WTC11 (cell line): ENCODE data around the gene ENDOV. TPM values are rescaled to one million over a fixed set of nuclear protein-coding genes. Genes with fewer than 3 reads are reported as not detected.

Experiments
- ATAC-seq: fragments of 200-7000 bp; cut with Tn5 transposase; 2 replicates; pipeline ENCODE4 v1.10.0; 2021; ENCODE audit warnings: mild to moderate bottlenecking, moderate library complexity
- CTCF ChIA-PET: fragments of 300-600 bp; sonication (Branson Sonifier 250); formaldehyde crosslinking; loops from one replicate; lab custom pipeline; 2021; ENCODE audit warnings: antibody characterized with exemption; lab: Charles Lee
- POLR2A ChIA-PET: fragments of 350-600 bp; sonication (Branson Sonifier 250); formaldehyde crosslinking; loops from one replicate; lab custom pipeline; 2021; ENCODE audit warnings: antibody characterized with exemption; lab: Charles Lee
- DNase-seq: peaks from one replicate; pipeline ENCODE4 v3.0.0; 2021; ENCODE audit warnings: low spot score
- H3K27ac Mint-ChIP-seq: 2 replicates; pipeline ENCODE4 v1.8.0; 2021; ENCODE audit warnings: mixed read lengths
- H3K27me3 Mint-ChIP-seq: 2 replicates; pipeline ENCODE4 v1.8.0; 2021; ENCODE audit warnings: low read depth, mild to moderate bottlenecking, moderate library complexity, mixed read lengths
- H3K36me3 Mint-ChIP-seq: 2 replicates; pipeline ENCODE4 v1.8.0; 2021; ENCODE audit warnings: mixed read lengths
- H3K4me1 Mint-ChIP-seq: 2 replicates; pipeline ENCODE4 v1.8.0; 2022; ENCODE audit warnings: mixed read lengths
- H3K4me3 Mint-ChIP-seq: 2 replicates; pipeline ENCODE4 v1.8.0; 2021; ENCODE audit warnings: mild to moderate bottlenecking, moderate library complexity, mixed read lengths
- H3K9me3 Mint-ChIP-seq: 2 replicates; pipeline ENCODE4 v1.8.0; 2021; ENCODE audit warnings: mixed read lengths
- AR ChIP-seq: fragments of 250-450 bp; sonication (Bioruptor Pico); IDR thresholded peaks from 2 replicates; pipeline ENCODE4 v1.9.0; 2021; ENCODE audit warnings: mild to moderate bottlenecking
- EMX1 ChIP-seq: fragments of 250-450 bp; sonication (Bioruptor Pico); IDR thresholded peaks from 2 replicates; pipeline ENCODE4 v1.8.0; 2021; ENCODE audit warnings: mild to moderate bottlenecking
- GRHL2 ChIP-seq: fragments of 250-450 bp; sonication (Bioruptor Pico); IDR thresholded peaks from 2 replicates; pipeline ENCODE4 v1.8.0; 2022; ENCODE audit warnings: mild to moderate bottlenecking, moderate library complexity; ENCODE audit not compliant: insufficient replicate concordance, severe bottlenecking
- GTF2I ChIP-seq: fragments of 250-450 bp; sonication (Bioruptor Pico); conservative IDR thresholded peaks from 2 replicates; pipeline ENCODE4 v1.4.0; 2021; ENCODE audit warnings: mild to moderate bottlenecking
- HMGA2 ChIP-seq: fragments of 250-450 bp; sonication (Bioruptor Pico); IDR thresholded peaks from 2 replicates; pipeline ENCODE4 v1.4.0; 2021; ENCODE audit warnings: mild to moderate bottlenecking, moderate library complexity
- JAZF1 ChIP-seq: fragments of 250-450 bp; sonication (Bioruptor Pico); IDR thresholded peaks from 2 replicates; pipeline ENCODE4 v1.9.0; 2021; ENCODE audit warnings: moderate library complexity, mild to moderate bottlenecking, inconsistent platforms
- NFYB ChIP-seq: sonication (generic); formaldehyde crosslinking; conservative IDR thresholded peaks from 2 replicates; pipeline ENCODE4 v1.8.0; 2022; ENCODE audit warnings: low read depth, missing genetic modification reagents
- NR1H2 ChIP-seq: sonication (generic); formaldehyde crosslinking; IDR thresholded peaks from 2 replicates; pipeline ENCODE4 v1.9.0; 2021; ENCODE audit warnings: mild to moderate bottlenecking, moderate library complexity, missing genetic modification reagents
- SMAD3 ChIP-seq: sonication (generic); formaldehyde crosslinking; IDR thresholded peaks from 2 replicates; pipeline ENCODE4 v1.8.0; 2022; ENCODE audit warnings: missing genetic modification reagents, mild to moderate bottlenecking, borderline replicate concordance
- SOX15 ChIP-seq: fragments of 250-450 bp; sonication (Bioruptor Pico); IDR thresholded peaks from 2 replicates; pipeline ENCODE4 v1.9.0; 2021; ENCODE audit warnings: mild to moderate bottlenecking
- ZNF121 ChIP-seq: sonication (generic); formaldehyde crosslinking; IDR thresholded peaks from 2 replicates; pipeline ENCODE4 v1.8.0; 2023; ENCODE audit warnings: missing genetic modification reagents
- ZNF263 ChIP-seq: sonication (generic); formaldehyde crosslinking; IDR thresholded peaks from 2 replicates; pipeline ENCODE4 v1.8.1; 2022; ENCODE audit warnings: low read depth, mild to moderate bottlenecking, moderate library complexity, missing genetic modification reagents
- ZNF317 ChIP-seq: sonication (generic); formaldehyde crosslinking; IDR thresholded peaks from 2 replicates; pipeline ENCODE4 v1.8.1; 2023; ENCODE audit warnings: low read depth, mild to moderate bottlenecking, moderate library complexity, missing genetic modification reagents, borderline replicate concordance
- total RNA-seq: library from RNA; stranded (reverse); gene quantifications from 3 replicates; pipeline ENCODE4 v1.2.3, GENCODE V29; 2021
- TF ChIP-seq, protein P1 (sequence below): fragments of 250-450 bp; sonication (Bioruptor Pico); conservative IDR thresholded peaks from 2 replicates; pipeline ENCODE4 v1.9.0; 2021; ENCODE audit warnings: mild to moderate bottlenecking
- TF ChIP-seq, protein P2 (sequence below): sonication (generic); formaldehyde crosslinking; conservative IDR thresholded peaks from 2 replicates; pipeline ENCODE4 v1.8.1; 2023; ENCODE audit warnings: mild to moderate bottlenecking, low read depth, missing genetic modification reagents, moderate library complexity
- TF ChIP-seq, protein P3 (sequence below): sonication (generic); formaldehyde crosslinking; IDR thresholded peaks from 2 replicates; pipeline ENCODE4 v1.8.1; 2023; ENCODE audit warnings: mild to moderate bottlenecking, moderate library complexity, missing genetic modification reagents
- TF ChIP-seq, protein P4 (sequence below): fragments of 250-450 bp; sonication (Bioruptor Pico); IDR thresholded peaks from 2 replicates; pipeline ENCODE4 v1.9.0; 2021; ENCODE audit warnings: mild to moderate bottlenecking
- TF ChIP-seq, protein P5 (sequence below): sonication (generic); formaldehyde crosslinking; IDR thresholded peaks from 2 replicates; pipeline ENCODE4 v1.8.1; 2022; ENCODE audit warnings: missing genetic modification reagents, borderline replicate concordance

ENDOV gene
- total RNA-seq, 1 experiment from 2014 or later: 25.2 TPM

DNA sequence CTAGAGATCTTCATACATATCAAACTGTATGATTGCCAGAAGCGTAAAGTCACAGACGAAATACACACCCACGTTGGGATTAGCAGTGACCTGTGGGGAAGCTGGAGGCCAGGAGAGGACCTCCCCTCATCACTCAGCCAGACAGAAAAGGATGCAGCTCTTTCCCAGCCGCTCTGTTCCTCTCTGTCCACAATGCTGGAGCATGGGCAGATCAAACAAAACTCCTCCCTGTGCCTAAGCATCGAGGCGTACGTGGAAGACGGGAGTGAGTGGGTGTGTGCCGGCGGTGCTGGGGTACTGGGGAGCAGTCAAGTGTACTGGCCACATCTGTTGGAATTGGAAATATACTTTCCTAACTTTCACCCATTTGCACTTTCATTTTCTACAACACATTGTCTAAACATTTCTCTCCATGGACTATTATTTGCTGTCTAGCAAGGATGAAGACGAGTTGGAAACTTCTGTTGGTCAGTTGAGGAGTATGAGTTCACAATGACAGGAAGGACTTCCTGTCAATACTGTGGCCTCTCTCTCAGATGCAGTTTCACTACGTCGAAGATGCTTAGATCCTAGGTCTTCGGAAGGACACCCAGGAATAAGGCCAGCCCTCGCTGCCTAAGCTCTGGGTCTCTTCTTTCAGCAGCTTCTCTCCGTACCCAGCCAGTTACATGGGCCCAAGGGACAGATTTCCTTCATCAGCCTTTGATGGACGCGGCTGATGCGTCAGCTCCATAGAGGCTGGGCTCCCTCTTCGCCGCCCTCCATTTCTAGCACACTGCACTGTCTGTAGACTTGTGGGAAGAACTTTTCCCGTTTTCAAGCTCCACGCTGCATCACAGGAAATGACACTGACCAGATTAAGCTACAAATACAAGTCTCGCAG, 30.6 kb upstream of the ENDOV start:
- DNase-seq (no peak), ATAC-seq (no peak)
- Mint-ChIP-seq H3K4me1 (no peaks in the 10 kb centered on the region), H3K4me3 (no peak overlapping the region), H3K9me3 (no peaks in the 10 kb centered on the region)
- TF ChIP-seq, protein P1, sequence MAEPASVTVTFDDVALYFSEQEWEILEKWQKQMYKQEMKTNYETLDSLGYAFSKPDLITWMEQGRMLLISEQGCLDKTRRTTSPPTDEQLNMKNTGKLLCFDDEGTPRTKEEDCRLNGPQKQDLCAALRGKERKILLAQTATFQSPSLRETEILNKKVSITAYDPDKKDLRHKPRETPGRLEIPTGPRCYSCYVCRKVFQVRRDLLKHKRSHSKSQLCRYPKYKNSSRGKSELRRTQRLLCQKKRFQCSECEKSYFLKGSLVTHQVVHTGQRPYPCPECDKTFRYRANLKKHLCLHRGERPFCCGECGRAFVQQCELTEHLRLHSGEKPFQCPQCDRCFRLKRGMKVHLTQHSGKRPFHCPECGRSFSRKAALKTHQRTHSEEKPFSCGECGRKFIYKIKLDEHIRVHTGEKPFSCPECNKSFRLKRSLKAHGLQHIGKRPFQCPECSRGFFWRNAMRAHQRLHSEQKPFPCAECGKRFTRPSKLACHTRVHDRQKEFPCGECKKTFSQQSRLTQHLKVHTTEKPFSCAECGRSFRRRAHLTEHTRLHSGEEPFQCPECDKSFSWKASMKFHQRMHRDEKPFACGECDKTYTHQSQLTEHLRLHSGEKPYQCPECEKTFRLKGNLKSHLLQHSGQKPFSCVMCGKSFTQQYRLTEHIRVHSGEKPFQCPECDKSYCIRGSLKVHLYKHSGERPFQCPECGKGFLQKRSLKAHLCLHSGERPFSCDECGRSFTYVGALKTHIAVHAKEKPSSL (CRISPR knock-in tag): no peak
- TF ChIP-seq, protein P2, sequence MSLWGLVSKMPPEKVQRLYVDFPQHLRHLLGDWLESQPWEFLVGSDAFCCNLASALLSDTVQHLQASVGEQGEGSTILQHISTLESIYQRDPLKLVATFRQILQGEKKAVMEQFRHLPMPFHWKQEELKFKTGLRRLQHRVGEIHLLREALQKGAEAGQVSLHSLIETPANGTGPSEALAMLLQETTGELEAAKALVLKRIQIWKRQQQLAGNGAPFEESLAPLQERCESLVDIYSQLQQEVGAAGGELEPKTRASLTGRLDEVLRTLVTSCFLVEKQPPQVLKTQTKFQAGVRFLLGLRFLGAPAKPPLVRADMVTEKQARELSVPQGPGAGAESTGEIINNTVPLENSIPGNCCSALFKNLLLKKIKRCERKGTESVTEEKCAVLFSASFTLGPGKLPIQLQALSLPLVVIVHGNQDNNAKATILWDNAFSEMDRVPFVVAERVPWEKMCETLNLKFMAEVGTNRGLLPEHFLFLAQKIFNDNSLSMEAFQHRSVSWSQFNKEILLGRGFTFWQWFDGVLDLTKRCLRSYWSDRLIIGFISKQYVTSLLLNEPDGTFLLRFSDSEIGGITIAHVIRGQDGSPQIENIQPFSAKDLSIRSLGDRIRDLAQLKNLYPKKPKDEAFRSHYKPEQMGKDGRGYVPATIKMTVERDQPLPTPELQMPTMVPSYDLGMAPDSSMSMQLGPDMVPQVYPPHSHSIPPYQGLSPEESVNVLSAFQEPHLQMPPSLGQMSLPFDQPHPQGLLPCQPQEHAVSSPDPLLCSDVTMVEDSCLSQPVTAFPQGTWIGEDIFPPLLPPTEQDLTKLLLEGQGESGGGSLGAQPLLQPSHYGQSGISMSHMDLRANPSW (CRISPR knock-in tag): no peak
- no peak for TF ChIP-seq GTF2I
- no peak for TF ChIP-seq JAZF1 (CRISPR knock-in tag)
- no peak for TF ChIP-seq GRHL2 (CRISPR knock-in tag)
- TF ChIP-seq NFYB (CRISPR knock-in tag): no peak
- no peak for TF ChIP-seq SOX15 (CRISPR knock-in tag)
- TF ChIP-seq, protein P3, sequence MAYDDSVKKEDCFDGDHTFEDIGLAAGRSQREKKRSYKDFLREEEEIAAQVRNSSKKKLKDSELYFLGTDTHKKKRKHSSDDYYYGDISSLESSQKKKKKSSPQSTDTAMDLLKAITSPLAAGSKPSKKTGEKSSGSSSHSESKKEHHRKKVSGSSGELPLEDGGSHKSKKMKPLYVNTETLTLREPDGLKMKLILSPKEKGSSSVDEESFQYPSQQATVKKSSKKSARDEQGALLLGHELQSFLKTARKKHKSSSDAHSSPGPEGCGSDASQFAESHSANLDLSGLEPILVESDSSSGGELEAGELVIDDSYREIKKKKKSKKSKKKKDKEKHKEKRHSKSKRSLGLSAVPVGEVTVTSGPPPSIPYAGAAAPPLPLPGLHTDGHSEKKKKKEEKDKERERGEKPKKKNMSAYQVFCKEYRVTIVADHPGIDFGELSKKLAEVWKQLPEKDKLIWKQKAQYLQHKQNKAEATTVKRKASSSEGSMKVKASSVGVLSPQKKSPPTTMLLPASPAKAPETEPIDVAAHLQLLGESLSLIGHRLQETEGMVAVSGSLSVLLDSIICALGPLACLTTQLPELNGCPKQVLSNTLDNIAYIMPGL: no peak
- TF ChIP-seq ZNF263 (CRISPR knock-in tag): no peak
- no peak for TF ChIP-seq EMX1 (CRISPR knock-in tag)
- TF ChIP-seq, protein P4, sequence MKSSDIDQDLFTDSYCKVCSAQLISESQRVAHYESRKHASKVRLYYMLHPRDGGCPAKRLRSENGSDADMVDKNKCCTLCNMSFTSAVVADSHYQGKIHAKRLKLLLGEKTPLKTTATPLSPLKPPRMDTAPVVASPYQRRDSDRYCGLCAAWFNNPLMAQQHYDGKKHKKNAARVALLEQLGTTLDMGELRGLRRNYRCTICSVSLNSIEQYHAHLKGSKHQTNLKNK: no peak
- no peak for TF ChIP-seq SMAD3 (CRISPR knock-in tag)
- TF ChIP-seq NR1H2 (CRISPR knock-in tag): no peak
- no peak for TF ChIP-seq ZNF121 (CRISPR knock-in tag)
- TF ChIP-seq AR (CRISPR knock-in tag): no peak
- no peak for TF ChIP-seq ZNF317 (CRISPR knock-in tag)
- TF ChIP-seq, protein P5, sequence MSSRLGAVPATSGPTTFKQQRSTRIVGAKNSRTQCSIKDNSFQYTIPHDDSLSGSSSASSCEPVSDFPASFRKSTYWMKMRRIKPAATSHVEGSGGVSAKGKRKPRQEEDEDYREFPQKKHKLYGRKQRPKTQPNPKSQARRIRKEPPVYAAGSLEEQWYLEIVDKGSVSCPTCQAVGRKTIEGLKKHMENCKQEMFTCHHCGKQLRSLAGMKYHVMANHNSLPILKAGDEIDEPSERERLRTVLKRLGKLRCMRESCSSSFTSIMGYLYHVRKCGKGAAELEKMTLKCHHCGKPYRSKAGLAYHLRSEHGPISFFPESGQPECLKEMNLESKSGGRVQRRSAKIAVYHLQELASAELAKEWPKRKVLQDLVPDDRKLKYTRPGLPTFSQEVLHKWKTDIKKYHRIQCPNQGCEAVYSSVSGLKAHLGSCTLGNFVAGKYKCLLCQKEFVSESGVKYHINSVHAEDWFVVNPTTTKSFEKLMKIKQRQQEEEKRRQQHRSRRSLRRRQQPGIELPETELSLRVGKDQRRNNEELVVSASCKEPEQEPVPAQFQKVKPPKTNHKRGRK: no peak
- TF ChIP-seq HMGA2 (CRISPR knock-in tag): no peak
- TF ChIP-seq, all 79 proteins: peak for 0
- POLR2A ChIA-PET: no interaction called here
- peaks cover 69% of the 10 kb centered on the region for H3K36me3 Mint-ChIP-seq
- CTCF ChIA-PET: interaction anchor here (0.8 to 0.9 kb wide), 2 partner anchors 100 to 188 kb away, joined by 3 read pairs; no protein-coding TSS in a partner anchor
- H3K27ac Mint-ChIP-seq: no peak overlapping the region
- H3K27me3 Mint-ChIP-seq: no peaks in the 10 kb centered on the region
